Progenitor cell of endocrine pancreas (in vitro differentiated cells): ENCODE data around the gene GINS2. TPM values are rescaled to one million over a fixed set of nuclear protein-coding genes. Genes with fewer than 3 reads are reported as not detected.

Source experiments
- DNase-seq: peaks from one replicate; pipeline ENCODE4 v3.0.0; 2021; ENCODE audit warnings: low spot score; ENCODE audit not compliant: unreplicated experiment
- H3K27ac Mint-ChIP-seq: 2 replicates; pipeline ENCODE4 v1.8.0; 2021; ENCODE audit warnings: mild to moderate bottlenecking, moderate library complexity, mixed read lengths
- H3K27me3 Mint-ChIP-seq: 2 replicates; pipeline ENCODE4 v1.8.0; 2021; ENCODE audit warnings: mixed read lengths
- H3K36me3 Mint-ChIP-seq: 2 replicates; pipeline ENCODE4 v1.8.0; 2022; ENCODE audit warnings: mixed read lengths; ENCODE audit not compliant: insufficient read depth
- H3K4me1 Mint-ChIP-seq: 2 replicates; pipeline ENCODE4 v1.8.0; 2021; ENCODE audit warnings: low read depth, mixed read lengths
- H3K4me3 Mint-ChIP-seq: 2 replicates; pipeline ENCODE4 v1.8.0; 2021; ENCODE audit warnings: low read depth, mild to moderate bottlenecking, moderate library complexity, mixed read lengths
- H3K9me3 Mint-ChIP-seq: 2 replicates; pipeline ENCODE4 v1.8.0; 2021; ENCODE audit warnings: low read depth, mixed read lengths
- CTCF ChIP-seq: fragments of 200-600 bp; sonication (generic); IDR thresholded peaks from one replicate; pipeline ENCODE4 v1.5.0; 2021; ENCODE audit warnings: antibody characterized with exemption, mild to moderate bottlenecking; ENCODE audit not compliant: unreplicated experiment
- total RNA-seq: library from RNA; stranded (reverse); gene quantifications from 2 replicates; pipeline ENCODE4 v1.2.1, GENCODE V29; 2021

Gene GINS2
- total RNA-seq, 1 donor from 2014 or later: 22.3 TPM

DNA sequence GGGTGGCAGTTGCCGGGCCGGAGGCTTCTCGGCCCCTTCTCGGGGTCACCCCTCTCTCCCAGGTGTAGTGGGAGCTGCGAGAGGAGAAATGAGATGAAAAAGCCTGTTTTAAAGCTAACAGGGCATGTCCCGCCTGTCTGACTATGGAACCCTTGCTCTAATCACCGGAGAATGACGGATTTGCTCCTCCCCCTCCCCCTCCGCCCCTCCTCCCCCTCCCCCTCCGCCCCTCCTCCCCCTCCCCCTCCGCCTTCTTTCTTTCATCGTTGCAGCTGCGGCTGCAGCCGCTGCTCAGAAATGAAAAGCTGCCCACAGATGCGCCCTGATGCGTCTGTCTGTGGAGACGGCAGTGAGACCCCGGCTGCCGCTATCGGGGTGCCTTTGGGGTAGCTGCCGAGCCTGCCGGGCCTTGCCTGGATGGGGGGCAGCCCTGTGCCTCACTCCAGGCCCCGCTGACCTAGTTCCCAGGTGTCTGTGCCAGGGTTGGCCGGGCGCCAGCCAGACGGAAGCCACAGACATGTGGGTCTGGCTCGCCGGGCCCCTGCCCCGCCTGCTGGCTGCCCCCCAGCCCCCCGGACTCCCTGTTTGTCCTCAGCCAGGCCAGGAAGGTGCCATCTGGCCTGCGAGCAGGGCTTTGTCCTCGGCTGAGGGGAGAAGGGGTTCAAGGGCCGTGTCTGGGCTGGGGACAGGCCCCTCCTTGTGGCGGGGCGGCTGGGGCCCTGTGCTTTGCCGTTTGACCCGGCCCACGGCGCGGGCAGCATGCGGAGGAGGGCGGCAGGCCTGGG lies 37.7 kb downstream of the GINS2 start:
- Mint-ChIP-seq H3K27ac (no peak overlapping the region), H3K4me3 (no peak overlapping the region)

DNA sequence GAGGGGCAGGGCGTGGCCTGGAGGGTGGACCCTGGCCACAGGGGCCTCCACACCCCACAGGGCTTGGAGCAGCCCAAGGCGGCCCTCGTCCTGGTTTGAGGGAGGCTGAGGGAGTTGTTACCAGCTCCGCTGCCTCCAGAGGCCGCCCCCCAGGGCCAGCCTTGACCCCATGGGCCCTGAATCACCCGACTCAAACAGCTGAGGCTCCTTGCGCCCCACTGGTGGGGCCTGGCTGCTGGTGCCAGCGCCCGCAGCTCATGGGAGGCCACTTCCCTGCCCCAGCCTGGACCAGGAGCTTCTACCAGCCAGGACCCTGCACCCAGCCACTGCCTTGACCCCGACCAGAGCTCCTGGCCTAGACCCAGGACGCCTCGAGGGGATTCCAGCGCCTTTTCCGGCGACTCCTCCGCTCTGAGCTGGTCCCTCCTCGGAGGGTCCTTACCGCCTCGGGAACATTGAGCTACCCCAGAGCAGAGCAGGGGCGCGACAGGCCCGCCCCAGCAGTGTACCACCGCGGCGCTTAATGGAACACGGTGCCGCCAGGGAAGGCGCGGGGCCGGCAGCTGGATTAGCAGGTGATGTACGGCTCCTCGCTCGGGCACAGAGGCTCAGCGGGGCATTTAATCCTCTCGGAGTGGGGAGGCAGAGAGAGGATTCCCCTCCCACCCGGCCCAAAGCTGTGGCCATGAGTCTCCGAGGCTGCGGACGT lies 38.5 kb downstream of the GINS2 start:
- H3K4me1 Mint-ChIP-seq: peaks cover 5% of the 10 kb centered on the region
- no peak overlapping the region for H3K4me3 Mint-ChIP-seq
- H3K27ac Mint-ChIP-seq: no peak overlapping the region
- no peak for TF ChIP-seq CTCF
- peaks cover 8% of the 10 kb centered on the region for H3K36me3 Mint-ChIP-seq
- H3K9me3 Mint-ChIP-seq: no peaks in the 10 kb centered on the region
- no peaks in the 10 kb centered on the region for H3K27me3 Mint-ChIP-seq
- no peak for DNase-seq

More for the DNA sequence above, 37.7 kb downstream of the GINS2 start:
- no peaks in the 10 kb centered on the region for H3K9me3 Mint-ChIP-seq
- H3K27me3 Mint-ChIP-seq: no peaks in the 10 kb centered on the region
- peaks cover 9% of the 10 kb centered on the region for H3K36me3 Mint-ChIP-seq
- DNase-seq: no peak
- peaks cover 5% of the 10 kb centered on the region for H3K4me1 Mint-ChIP-seq
- TF ChIP-seq CTCF: no peak

DNA sequence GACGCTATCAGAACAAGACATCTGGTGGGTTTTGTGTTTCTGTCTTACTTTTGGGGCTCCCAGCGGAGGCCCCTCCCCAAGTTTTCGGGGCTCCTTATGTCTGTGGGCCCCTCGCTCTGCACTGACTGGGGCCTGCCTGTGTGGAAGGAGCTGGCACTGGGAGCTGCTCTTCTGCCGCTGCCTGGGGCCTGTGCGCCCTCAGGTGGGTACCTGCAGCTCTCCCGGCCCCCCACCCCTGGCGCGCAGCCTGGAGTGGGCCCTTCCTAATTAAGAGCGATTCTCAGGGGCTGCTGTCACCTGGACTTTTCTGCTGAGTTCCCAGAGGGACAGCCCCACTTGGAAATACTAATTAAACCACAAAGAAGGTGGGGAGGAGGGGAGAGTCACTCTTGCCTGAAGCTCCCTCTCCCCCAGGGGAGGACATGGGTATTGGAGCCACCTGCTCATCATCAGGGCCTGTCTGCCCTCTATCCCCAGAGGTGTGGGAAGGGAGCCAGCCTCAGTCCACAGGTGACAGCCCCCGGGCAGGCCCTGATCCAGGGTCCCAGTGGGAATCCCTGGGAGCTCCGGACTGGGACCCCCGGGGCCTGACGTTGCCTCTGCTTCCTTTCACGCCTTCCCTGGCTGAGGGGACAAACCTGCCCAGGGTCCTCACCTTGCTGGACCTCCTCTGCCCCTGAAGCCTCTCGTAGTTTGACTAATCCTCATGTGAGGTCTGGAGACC lies 39.2 kb downstream of the GINS2 start:
- Mint-ChIP-seq H3K4me3 (no peak overlapping the region), H3K4me1 (peaks cover 8% of the 10 kb centered on the region), H3K36me3 (peaks cover 8% of the 10 kb centered on the region), H3K27me3 (no peaks in the 10 kb centered on the region), H3K27ac (no peak overlapping the region), H3K9me3 (no peaks in the 10 kb centered on the region)
- no peak for TF ChIP-seq CTCF
- DNase-seq: no peak

GRCh38 chr16:85648805-85649204 lies 39.9 kb downstream of the GINS2 start:
- no peak for DNase-seq
- TF ChIP-seq CTCF: no peak
- Mint-ChIP-seq H3K4me1 (peaks cover 12% of the 10 kb centered on the region), H3K4me3 (no peak overlapping the region), H3K36me3 (peaks cover 8% of the 10 kb centered on the region), H3K27ac (no peak overlapping the region), H3K27me3 (no peaks in the 10 kb centered on the region), H3K9me3 (no peaks in the 10 kb centered on the region)

- Mint-ChIP-seq H3K4me3 (no peak overlapping the region), H3K4me1 (peaks cover 12% of the 10 kb centered on the region), H3K9me3 (no peaks in the 10 kb centered on the region), H3K36me3 (peaks cover 8% of the 10 kb centered on the region), H3K27me3 (no peaks in the 10 kb centered on the region), H3K27ac (no peak overlapping the region)
- no peak for DNase-seq
- no peak for TF ChIP-seq CTCF
These were observed 40.6 kb downstream of the GINS2 start for GRCh38 chr16:85648070-85648714.
